ENCODE results near the gene C13orf46.

DNA sequence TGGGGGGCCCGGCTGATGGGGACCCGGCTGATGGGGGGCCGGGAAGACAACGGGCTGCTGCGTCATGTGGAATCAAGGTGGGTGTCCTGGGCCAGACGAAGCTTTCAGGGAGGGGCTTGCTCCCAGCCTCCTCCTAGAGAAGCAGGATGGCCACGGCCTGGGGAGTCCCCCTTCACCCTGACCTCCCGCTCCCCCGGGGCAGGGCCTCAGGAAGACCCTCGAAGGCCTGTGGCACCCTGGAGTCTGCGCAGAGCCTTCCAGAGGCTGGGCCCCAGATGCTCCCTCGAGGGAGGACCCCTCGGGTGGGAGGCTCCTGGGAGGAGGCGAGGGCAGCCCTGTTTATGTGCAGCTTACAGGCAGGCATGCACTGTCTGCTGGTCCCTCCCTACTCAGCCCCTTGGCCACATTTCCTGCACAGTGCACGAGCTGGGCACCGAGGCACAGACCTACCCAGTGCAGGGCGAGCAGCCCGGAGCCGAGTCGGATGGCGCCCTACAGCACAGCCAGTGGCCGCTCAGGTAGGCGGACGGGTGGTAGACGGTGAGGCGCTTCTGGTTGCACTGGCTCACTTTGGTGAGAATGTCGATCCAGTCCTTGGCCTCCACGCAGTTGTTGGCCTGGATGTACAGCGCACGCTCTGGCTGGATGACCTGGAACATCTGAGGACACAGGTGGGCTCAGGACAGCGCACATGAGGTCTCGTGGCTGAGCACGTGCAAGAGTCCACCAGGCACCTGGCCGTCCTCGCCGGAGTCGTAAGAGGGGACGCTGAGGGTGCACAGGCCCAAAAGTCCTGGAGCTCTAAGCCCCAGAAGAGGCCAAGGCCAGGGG lies 22.4 kb upstream of the C13orf46 start:
- TF ChIP-seq GABPA (IDR thresholded peaks at IDR 0.05; ENCODE audit: low read depth): no peak
- TF ChIP-seq, protein P1, sequence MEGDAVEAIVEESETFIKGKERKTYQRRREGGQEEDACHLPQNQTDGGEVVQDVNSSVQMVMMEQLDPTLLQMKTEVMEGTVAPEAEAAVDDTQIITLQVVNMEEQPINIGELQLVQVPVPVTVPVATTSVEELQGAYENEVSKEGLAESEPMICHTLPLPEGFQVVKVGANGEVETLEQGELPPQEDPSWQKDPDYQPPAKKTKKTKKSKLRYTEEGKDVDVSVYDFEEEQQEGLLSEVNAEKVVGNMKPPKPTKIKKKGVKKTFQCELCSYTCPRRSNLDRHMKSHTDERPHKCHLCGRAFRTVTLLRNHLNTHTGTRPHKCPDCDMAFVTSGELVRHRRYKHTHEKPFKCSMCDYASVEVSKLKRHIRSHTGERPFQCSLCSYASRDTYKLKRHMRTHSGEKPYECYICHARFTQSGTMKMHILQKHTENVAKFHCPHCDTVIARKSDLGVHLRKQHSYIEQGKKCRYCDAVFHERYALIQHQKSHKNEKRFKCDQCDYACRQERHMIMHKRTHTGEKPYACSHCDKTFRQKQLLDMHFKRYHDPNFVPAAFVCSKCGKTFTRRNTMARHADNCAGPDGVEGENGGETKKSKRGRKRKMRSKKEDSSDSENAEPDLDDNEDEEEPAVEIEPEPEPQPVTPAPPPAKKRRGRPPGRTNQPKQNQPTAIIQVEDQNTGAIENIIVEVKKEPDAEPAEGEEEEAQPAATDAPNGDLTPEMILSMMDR (IDR thresholded peaks at IDR 0.05; ENCODE audit: insufficient read depth, low read length): no peak

Data from HL-60 (cell line).